ENCODE data around the gene LRRC56. TPM values are rescaled to one million over a fixed set of nuclear protein-coding genes. Genes with fewer than 3 reads are reported as not detected.

LRRC56 gene
- total and polyA plus RNA-seq, 2 of the 13 experiments (the other 11 are each of a cell fraction or from before 2014, with no cell fraction given) = 0.11 to 0.29 TPM

- TF ChIP-seq ZNF333 (CRISPR knock-in tag; IDR thresholded peaks at IDR 0.05; ENCODE audit: borderline replicate concordance) = no peak
- TF ChIP-seq ATF5 (CRISPR knock-in tag; IDR thresholded peaks at IDR 0.05; ENCODE audit: low read depth) = no peak
- no peak for TF ChIP-seq HNF1B (CRISPR knock-in tag; IDR thresholded peaks at IDR 0.05)
- no peak for TF ChIP-seq HBP1 (CRISPR knock-in tag; IDR thresholded peaks at IDR 0.05; ENCODE audit: low read depth)
- no peak for TF ChIP-seq HHEX (CRISPR knock-in tag; IDR thresholded peaks at IDR 0.05)
- no peak for TF ChIP-seq ZNF296 (CRISPR knock-in tag; conservative IDR thresholded peaks at IDR 0.05)
- TF ChIP-seq PRPF4 (IDR thresholded peaks at IDR 0.05; ENCODE audit: low read depth, low read length, poor library complexity, severe bottlenecking) = no peak
- no peak for TF ChIP-seq ZNF616 (CRISPR knock-in tag; IDR thresholded peaks at IDR 0.05; ENCODE audit: low read depth)
- peak; percentile 75; the same call in 1 of the 2 replicates for TF ChIP-seq ARID4A (CRISPR knock-in tag; IDR thresholded peaks at IDR 0.05; ENCODE audit: borderline replicate concordance)
- TF ChIP-seq RXRA (CRISPR knock-in tag; IDR thresholded peaks at IDR 0.05) = peak; percentile 65
- TF ChIP-seq ELF1 (CRISPR knock-in tag; IDR thresholded peaks at IDR 0.05) = no peak
- TF ChIP-seq DBP (CRISPR knock-in tag; IDR thresholded peaks at IDR 0.05; ENCODE audit: not compliant biosample characterization) = no peak
- TF ChIP-seq ZKSCAN1 (IDR thresholded peaks at IDR 0.05; ENCODE audit: low read length) = no peak
- no peak for TF ChIP-seq PAF1 (CRISPR knock-in tag; IDR thresholded peaks at IDR 0.05)
- TF ChIP-seq POLR2AphosphoS2 (IDR thresholded peaks at IDR 0.05; ENCODE audit: low read depth, low read length) = no peak
- TF ChIP-seq FOXA3 (CRISPR knock-in tag; IDR thresholded peaks at IDR 0.05) = peak; percentile 77
- no peak for TF ChIP-seq TFAP4 (IDR thresholded peaks at IDR 0.05; ENCODE audit: borderline replicate concordance, low read depth)
Measured at GRCh38 chr11:579830-580601, 42.7 kb downstream of the LRRC56 start (continued).
